ENCODE results near the gene UGT2B17.

Gene UGT2B17

DNA sequence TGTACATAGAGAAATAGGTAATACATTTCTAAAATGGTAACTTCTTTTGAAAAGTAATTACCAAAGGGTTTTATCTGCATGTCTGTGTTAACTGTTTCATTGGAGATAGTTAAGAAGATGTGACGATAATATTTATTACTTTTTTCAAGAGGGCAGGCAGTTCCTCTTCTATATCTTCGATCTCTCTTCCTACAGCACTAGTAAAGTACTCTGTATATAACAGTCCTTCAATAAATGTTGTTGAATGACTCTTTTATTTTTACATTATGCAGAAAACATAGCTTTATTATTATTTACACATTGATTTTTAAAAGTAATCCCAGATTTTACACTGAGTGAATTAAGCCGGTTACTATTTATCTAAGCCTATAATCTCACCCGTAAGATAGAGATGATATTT lies 77.1 kb downstream of the UGT2B17 start:
- no peak overlapping the region for H3K27ac ChIP-seq (replicated peaks)
- TF ChIP-seq GABPA (IDR thresholded peaks at IDR 0.05; ENCODE audit: low read depth): no peak
- TF ChIP-seq POLR2AphosphoS5 (IDR thresholded peaks at IDR 0.05; ENCODE audit: low read depth): no peak
- TF ChIP-seq SPI1 (IDR thresholded peaks at IDR 0.05; ENCODE audit: borderline replicate concordance, low read depth): no peak
- no peak for TF ChIP-seq CTCF (IDR thresholded peaks at IDR 0.05; ENCODE audit: insufficient read depth, low read length)
- TF ChIP-seq, protein P1, sequence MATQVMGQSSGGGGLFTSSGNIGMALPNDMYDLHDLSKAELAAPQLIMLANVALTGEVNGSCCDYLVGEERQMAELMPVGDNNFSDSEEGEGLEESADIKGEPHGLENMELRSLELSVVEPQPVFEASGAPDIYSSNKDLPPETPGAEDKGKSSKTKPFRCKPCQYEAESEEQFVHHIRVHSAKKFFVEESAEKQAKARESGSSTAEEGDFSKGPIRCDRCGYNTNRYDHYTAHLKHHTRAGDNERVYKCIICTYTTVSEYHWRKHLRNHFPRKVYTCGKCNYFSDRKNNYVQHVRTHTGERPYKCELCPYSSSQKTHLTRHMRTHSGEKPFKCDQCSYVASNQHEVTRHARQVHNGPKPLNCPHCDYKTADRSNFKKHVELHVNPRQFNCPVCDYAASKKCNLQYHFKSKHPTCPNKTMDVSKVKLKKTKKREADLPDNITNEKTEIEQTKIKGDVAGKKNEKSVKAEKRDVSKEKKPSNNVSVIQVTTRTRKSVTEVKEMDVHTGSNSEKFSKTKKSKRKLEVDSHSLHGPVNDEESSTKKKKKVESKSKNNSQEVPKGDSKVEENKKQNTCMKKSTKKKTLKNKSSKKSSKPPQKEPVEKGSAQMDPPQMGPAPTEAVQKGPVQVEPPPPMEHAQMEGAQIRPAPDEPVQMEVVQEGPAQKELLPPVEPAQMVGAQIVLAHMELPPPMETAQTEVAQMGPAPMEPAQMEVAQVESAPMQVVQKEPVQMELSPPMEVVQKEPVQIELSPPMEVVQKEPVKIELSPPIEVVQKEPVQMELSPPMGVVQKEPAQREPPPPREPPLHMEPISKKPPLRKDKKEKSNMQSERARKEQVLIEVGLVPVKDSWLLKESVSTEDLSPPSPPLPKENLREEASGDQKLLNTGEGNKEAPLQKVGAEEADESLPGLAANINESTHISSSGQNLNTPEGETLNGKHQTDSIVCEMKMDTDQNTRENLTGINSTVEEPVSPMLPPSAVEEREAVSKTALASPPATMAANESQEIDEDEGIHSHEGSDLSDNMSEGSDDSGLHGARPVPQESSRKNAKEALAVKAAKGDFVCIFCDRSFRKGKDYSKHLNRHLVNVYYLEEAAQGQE (IDR thresholded peaks at IDR 0.05; ENCODE audit: insufficient replicate concordance, low read depth): no peak
- H3K27me3 ChIP-seq (ENCODE audit: insufficient read depth, poor library complexity, severe bottlenecking): no peaks in the 10 kb centered on the region
- DNase-seq (ENCODE audit: low read depth in 1 of 2, low spot score in 1 of 2): no peak
- H3K4me3 ChIP-seq (replicated peaks; ENCODE audit: insufficient read depth, low read length): no peak overlapping the region

- TF ChIP-seq POLR2AphosphoS5 (IDR thresholded peaks at IDR 0.05; ENCODE audit: low read depth) (no peak), GABPA (IDR thresholded peaks at IDR 0.05; ENCODE audit: low read depth) (no peak), CTCF (IDR thresholded peaks at IDR 0.05; ENCODE audit: insufficient read depth, low read length) (peak; percentile 46), SPI1 (IDR thresholded peaks at IDR 0.05; ENCODE audit: borderline replicate concordance, low read depth) (no peak)
- TF ChIP-seq, protein P1 (IDR thresholded peaks at IDR 0.05; ENCODE audit: insufficient replicate concordance, low read depth): no peak
- peak; percentile 27 to 59 for DNase-seq (ENCODE audit: low read depth in 1 of 2, low spot score in 1 of 2)
- Histone ChIP-seq H3K27me3 (ENCODE audit: insufficient read depth, poor library complexity, severe bottlenecking) (no peaks in the 10 kb centered on the region), H3K27ac (replicated peaks) (no peak overlapping the region), H3K4me3 (replicated peaks; ENCODE audit: insufficient read depth, low read length) (no peak overlapping the region)
These were observed 77.6 kb downstream of the UGT2B17 start for GRCh38 chr4:68498413-68499007.

DNA sequence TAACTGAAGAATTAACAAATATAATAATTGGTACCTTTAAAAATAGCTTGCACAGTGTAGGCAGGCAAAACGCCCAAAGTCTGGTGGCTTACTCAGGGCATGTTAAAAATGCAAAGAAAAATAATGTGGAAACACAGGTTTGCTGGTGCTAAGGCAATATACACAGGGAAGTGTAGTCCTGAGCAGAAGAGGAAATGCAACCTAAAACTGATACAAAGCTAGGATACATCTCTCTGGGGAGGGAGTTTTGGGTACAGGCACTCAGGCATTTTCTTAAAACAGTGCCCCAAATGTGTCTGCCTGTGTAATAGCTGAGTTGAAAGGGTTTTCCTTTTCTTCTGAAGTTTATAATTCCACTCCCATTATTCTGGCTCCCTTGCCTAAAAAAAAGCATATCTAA lies 81.4 kb downstream of the UGT2B17 start:
- no peak overlapping the region for H3K27ac ChIP-seq (replicated peaks)
- TF ChIP-seq, protein P1 (IDR thresholded peaks at IDR 0.05; ENCODE audit: insufficient replicate concordance, low read depth): no peak
- TF ChIP-seq GABPA (IDR thresholded peaks at IDR 0.05; ENCODE audit: low read depth) (no peak), POLR2AphosphoS5 (IDR thresholded peaks at IDR 0.05; ENCODE audit: low read depth) (no peak), SPI1 (IDR thresholded peaks at IDR 0.05; ENCODE audit: borderline replicate concordance, low read depth) (0 out of 2 replicates have a peak, but pooled peaks have one; percentile 32), CTCF (IDR thresholded peaks at IDR 0.05; ENCODE audit: insufficient read depth, low read length) (no peak)
- H3K4me3 ChIP-seq (replicated peaks; ENCODE audit: insufficient read depth, low read length): no peak overlapping the region

More for the DNA sequence above, 81.4 kb downstream of the UGT2B17 start:
- DNase-seq (ENCODE audit: low read depth in 1 of 2, low spot score in 1 of 2): no peak
- no peaks in the 10 kb centered on the region for H3K27me3 ChIP-seq (ENCODE audit: insufficient read depth, poor library complexity, severe bottlenecking)

Measured in HL-60 (cell line).